Panc1 (cell line): ENCODE measurements around the gene NT5DC1. TPM values are rescaled to one million over a fixed set of nuclear protein-coding genes. Genes with fewer than 3 reads are reported as not detected.

ENCODE experiments used
- ATAC-seq: fragments of 200-7000 bp; cut with Tn5 transposase; 2 replicates; pipeline ENCODE4 v1.9.1; 2020; ENCODE audit warnings: mild to moderate bottlenecking, moderate library complexity
- BruUV-seq: library from RNA; stranded (reverse); fragments of 400-500 nt; replicated peaks from 2 replicates; lab custom pipeline; 2021; lab: Mats Ljungman, UMichigan
- CTCF ChIA-PET: fragments of 300-600 bp; sonication (Branson Sonifier 250); formaldehyde crosslinking; loops from one replicate; lab custom pipeline; 2022; ENCODE audit warnings: antibody characterized with exemption; lab: Charles Lee
- POLR2A ChIA-PET: fragments of 300-600 bp; sonication (Branson Sonifier 250); formaldehyde crosslinking; loops from one replicate; lab custom pipeline; 2022; ENCODE audit warnings: antibody characterized with exemption; lab: Charles Lee
- DNase-seq: peaks from one replicate; pipeline ENCODE4 v3.0.0-alpha.2; 2010; ENCODE audit warnings: low read depth, low spot score
- H3K27ac ChIP-seq: 2 replicates; pipeline ENCODE4 v1.5.1; 2011; ENCODE audit warnings: mild to moderate bottlenecking, low read length, inconsistent platforms
- H3K27me3 ChIP-seq: fragments of 200-500 bp; sonication (Bioruptor generic); 2 replicates; pipeline ENCODE4 v1.6.0; 2014; ENCODE audit warnings: low read length, inconsistent platforms; ENCODE audit not compliant: control insufficient read depth, insufficient read depth
- H3K36me3 ChIP-seq: fragments of 200-500 bp; sonication (Bioruptor generic); 2 replicates; pipeline ENCODE4 v1.5.1; 2014; ENCODE audit warnings: inconsistent platforms, mild to moderate bottlenecking, low read length, moderate library complexity; ENCODE audit not compliant: control insufficient read depth, insufficient read depth
- H3K4me1 ChIP-seq: 2 replicates; pipeline ENCODE4 v1.5.1; 2011; ENCODE audit warnings: inconsistent platforms, mild to moderate bottlenecking, low read length, moderate library complexity; ENCODE audit not compliant: control insufficient read depth, insufficient read depth
- H3K4me3 ChIP-seq, 2 experiments: 2 replicates each; pipeline ENCODE4 v1.5.1; 2011 to 2012; ENCODE audit warnings: low read depth in 2 of 2, low read length in 2 of 2, mild to moderate bottlenecking in 2 of 2, inconsistent platforms in 1 of 2, moderate library complexity in 1 of 2
- H3K9me3 ChIP-seq: fragments of 200-500 bp; sonication (Bioruptor generic); 2 replicates; pipeline ENCODE4 v1.5.1; 2014; ENCODE audit warnings: low read depth, mild to moderate bottlenecking, inconsistent platforms, low read length, moderate library complexity; ENCODE audit not compliant: control insufficient read depth, insufficient read depth
- CTCF ChIP-seq: fragments of 450-650 bp; IDR thresholded peaks from 2 replicates; pipeline ENCODE4 v1.5.1; 2017; ENCODE audit warnings: mild to moderate bottlenecking
- POLR2AphosphoS5 ChIP-seq: IDR thresholded peaks from 2 replicates; pipeline ENCODE4 v1.6.1; 2012; ENCODE audit warnings: mild to moderate bottlenecking, low read depth, low read length, moderate library complexity
- REST ChIP-seq, 2 experiments: IDR thresholded peaks; 2 replicates each; pipeline ENCODE4 v1.6.1; 2011 to 2012; ENCODE audit warnings: low read depth in 2 of 2, control low read depth in 1 of 2, low read length in 1 of 2, mild to moderate bottlenecking in 1 of 2, moderate library complexity in 1 of 2; ENCODE audit not compliant: insufficient read depth in 1 of 2
- SIN3A ChIP-seq: IDR thresholded peaks from 2 replicates; pipeline ENCODE4 v1.6.1; 2012; ENCODE audit warnings: low read depth, mild to moderate bottlenecking, low read length, moderate library complexity, borderline replicate concordance; ENCODE audit not compliant: insufficient read depth
- TCF7L2 ChIP-seq: IDR thresholded peaks from 2 replicates; pipeline ENCODE4 v1.6.1; 2011; ENCODE audit warnings: mild to moderate bottlenecking, low read depth, low read length, inconsistent platforms
- in situ Hi-C: cut with HindIII; loops from 2 replicates; pipeline ENCODE4 v1.10.0; 2016; ENCODE audit warnings: low sequenced_read_pairs, low pct_unique_long_range_greater_than_20kb
- intact Hi-C: fragments of 100-400 bp; cut with micrococcal nuclease; formaldehyde crosslinking; loops from one replicate; pipeline ENCODE4 v1.10.0; 2022; ENCODE audit not compliant: unreplicated experiment
- total RNA-seq: library from RNA; stranded (reverse); gene quantifications from one replicate; pipeline ENCODE4 v1.2.1, GENCODE V29; 2021; ENCODE audit not compliant: unreplicated experiment

The NT5DC1 gene
- total RNA-seq, 1 experiment from 2014 or later = 79.1 TPM

GRCh38 chr6:116126032-116126431 is 25.4 kb downstream of the NT5DC1 start, which contains the start of gene COL10A1:
Gene COL10A1, minus strand, starts transcription at chr6:116126132. Its CDS starts 640 bp downstream, at chr6:116125492.
- ATAC-seq (no peak), DNase-seq (no peak)
- BruUV-seq = no TSS peak
- Histone ChIP-seq H3K27me3 (no peaks in the 10 kb centered on the region), H3K36me3 (no peaks in the 10 kb centered on the region), H3K27ac (no peak within 1 kb of the TSS), H3K4me1 (no peaks in the 10 kb centered on the region), H3K4me3 (no peak within 1 kb of the TSS), H3K9me3 (no peaks in the 10 kb centered on the region)
- ChIA-PET POLR2A (interaction anchor here (1.4 kb wide), 1 partner anchor 9 kb away, joined by 3 read pairs; no protein-coding TSS in a partner anchor), CTCF (no interaction called here)
- intact Hi-C loops = no loop called here
- no peak for TF ChIP-seq CTCF
- no peak for TF ChIP-seq TCF7L2
- no peak for TF ChIP-seq REST (IDR thresholded peaks at IDR 0.05; ENCODE audit: insufficient read depth in 1 of 2, low read depth in 2 of 2, low read length in 1 of 2)
- TF ChIP-seq SIN3A = no peak
- TF ChIP-seq POLR2AphosphoS5 = no peak
- in situ Hi-C loops = no loop called here

- ATAC-seq = no peak
- DNase-seq = no peak
- CTCF ChIA-PET = interaction anchor here (0.5 kb wide), 1 partner anchor 12 kb away, joined by 4 read pairs; no protein-coding TSS in a partner anchor
These were observed 27.3 kb downstream of the NT5DC1 start for GRCh38 chr6:116127771-116128493.

More at GRCh38 chr6:116127771-116128493, 27.3 kb downstream of the NT5DC1 start:
- in situ Hi-C loops = no loop called here
- intact Hi-C loops = no loop called here
- POLR2A ChIA-PET = no interaction called here
- no peaks in the 10 kb centered on the region for H3K27me3 ChIP-seq
- no peak overlapping the region for H3K27ac ChIP-seq
- no peaks in the 10 kb centered on the region for H3K36me3 ChIP-seq
- BruUV-seq = no TSS peak
- no peaks in the 10 kb centered on the region for H3K4me1 ChIP-seq
- H3K9me3 ChIP-seq = no peaks in the 10 kb centered on the region
- no peak for TF ChIP-seq TCF7L2
- no peak for TF ChIP-seq POLR2AphosphoS5
- no peak for TF ChIP-seq CTCF
- TF ChIP-seq REST (IDR thresholded peaks at IDR 0.05; ENCODE audit: insufficient read depth in 1 of 2, low read depth in 2 of 2, low read length in 1 of 2) = no peak
- TF ChIP-seq SIN3A = no peak
- H3K4me3 ChIP-seq = no peak overlapping the region
